ENCODE results near the gene ZNF624.

ZNF624 gene

GRCh38 chr17:16589097-16589969, 64.3 kb downstream of the ZNF624 start:
- DNase-seq: peak; percentile 91 to 93

- DNase-seq: no peak
These were observed 67.9 kb downstream of the ZNF624 start for GRCh38 chr17:16585796-16586195.

GRCh38 chr17:16584273-16584995, 69.2 kb downstream of the ZNF624 start:
- DNase-seq: peak; percentile 93 to 94

GRCh38 chr17:16583781-16584180, 69.9 kb downstream of the ZNF624 start:
- no peak for DNase-seq

GRCh38 chr17:16573466-16573865, 80.2 kb downstream of the ZNF624 start:
- no peak for DNase-seq

Measured in CD4-positive, alpha-beta T cell treated with Interferon alpha-2 for 1 hour (primary cell).